Fibroblast of the aortic adventitia (primary cell): ENCODE measurements around the gene MYH6. TPM values are rescaled to one million over a fixed set of nuclear protein-coding genes. Genes with fewer than 3 reads are reported as not detected.
"Not testable (repeated sequence)": the region's sequence is repeated elsewhere in the genome, so short reads cannot be mapped to it uniquely, and the experiment has no call there.

ENCODE experiments used
- DNase-seq: peaks from one replicate; pipeline ENCODE4 v3.0.0-alpha.2; 2010; ENCODE audit warnings: low read depth
- H3K4me3 ChIP-seq: 2 replicates; pipeline ENCODE4 v1.5.1; 2011; ENCODE audit warnings: low read depth, mild to moderate bottlenecking, control low read depth, low read length, moderate library complexity
- CTCF ChIP-seq: IDR thresholded peaks from 2 replicates; pipeline ENCODE4 v1.5.1; 2011; ENCODE audit warnings: mild to moderate bottlenecking, low read length, control low read depth, inconsistent platforms; ENCODE audit not compliant: insufficient read depth
- total RNA-seq: library from RNA; depleted of rRNA; stranded (reverse); fragments of >200 nt; gene quantifications from 2 replicates; pipeline ENCODE4 v1.2.3, GENCODE V29; 2012; ENCODE audit warnings: low replicate concordance

MYH6 gene
- total RNA-seq, 1 donor = not detected

GRCh38 chr14:23396126-23396525 is 11.9 kb downstream of the MYH6 start:
- TF ChIP-seq CTCF = no peak

GRCh38 chr14:23392613-23393012 is 15.5 kb downstream of the MYH6 start:
- no peak for DNase-seq
- TF ChIP-seq CTCF = no peak
- no peak overlapping the region for H3K4me3 ChIP-seq

More at GRCh38 chr14:23396126-23396525, 11.9 kb downstream of the MYH6 start:
- H3K4me3 ChIP-seq = no peak overlapping the region
- no peak for DNase-seq

DNA sequence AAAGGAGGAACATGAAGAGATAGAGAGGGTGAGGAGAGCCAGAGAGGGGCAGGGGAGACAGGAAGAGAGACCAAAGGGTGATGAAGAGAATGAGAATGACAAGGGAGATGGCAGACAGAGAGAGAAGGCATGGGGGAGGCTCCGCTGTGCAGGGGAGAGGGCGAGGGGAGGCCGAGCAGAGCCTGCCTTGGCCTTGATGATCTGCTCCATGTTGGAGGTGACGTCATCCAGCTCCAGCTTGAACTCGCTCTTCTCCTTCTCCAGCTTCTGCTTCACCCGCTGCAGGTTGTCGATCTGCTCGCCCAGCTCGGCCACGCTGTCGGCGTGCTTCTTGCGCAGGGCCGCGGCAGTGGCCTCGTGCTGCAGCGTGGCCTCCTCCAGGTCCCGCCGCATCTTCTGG is 18.2 kb downstream of the MYH6 start:
- H3K4me3 ChIP-seq, DNase-seq: not testable (repeated sequence)

DNA sequence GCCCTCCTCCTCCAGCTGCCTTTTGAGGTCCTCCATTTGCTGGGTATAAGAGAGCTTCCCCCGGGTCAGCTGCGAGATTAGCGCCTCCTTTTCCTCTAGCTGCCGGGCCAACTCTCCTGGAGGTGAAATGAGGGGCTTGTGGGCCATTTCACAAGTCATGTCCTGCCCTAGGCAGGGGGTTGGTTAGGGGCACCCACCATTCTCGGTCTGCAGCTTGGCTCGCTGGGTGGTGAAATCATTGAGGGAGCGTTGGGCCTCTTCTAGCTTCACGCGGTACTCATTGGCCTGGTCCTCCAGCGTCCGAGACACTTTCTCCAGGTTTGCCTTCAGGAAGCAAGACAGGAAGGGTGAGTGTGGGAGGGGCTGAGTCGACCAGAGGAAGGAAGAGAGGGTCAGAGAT is 18.7 kb downstream of the MYH6 start:
- H3K4me3 ChIP-seq = no peak overlapping the region
- no peak for TF ChIP-seq CTCF
- DNase-seq = no peak

DNA sequence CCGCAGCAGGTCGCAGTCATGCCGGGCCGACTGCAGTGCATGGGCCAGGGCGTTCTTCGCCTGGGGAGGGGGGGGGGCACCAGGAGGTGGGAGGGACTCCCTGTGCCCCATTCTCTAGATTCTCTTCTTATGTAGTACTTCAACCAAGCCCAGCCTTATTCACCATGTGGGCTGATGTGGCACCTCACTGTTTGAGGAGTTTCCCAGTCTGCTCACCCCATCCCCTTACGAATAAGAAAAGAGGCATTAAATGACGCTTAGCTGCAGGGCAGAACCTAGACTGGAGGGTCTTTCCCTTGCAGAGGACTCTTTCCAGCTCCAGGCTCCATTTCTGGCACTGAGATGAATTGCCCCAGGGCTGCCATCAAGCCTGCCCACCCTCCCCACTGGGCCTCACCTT is 19.1 kb downstream of the MYH6 start:
- DNase-seq = no peak
- no peak for TF ChIP-seq CTCF
- no peak overlapping the region for H3K4me3 ChIP-seq

DNA sequence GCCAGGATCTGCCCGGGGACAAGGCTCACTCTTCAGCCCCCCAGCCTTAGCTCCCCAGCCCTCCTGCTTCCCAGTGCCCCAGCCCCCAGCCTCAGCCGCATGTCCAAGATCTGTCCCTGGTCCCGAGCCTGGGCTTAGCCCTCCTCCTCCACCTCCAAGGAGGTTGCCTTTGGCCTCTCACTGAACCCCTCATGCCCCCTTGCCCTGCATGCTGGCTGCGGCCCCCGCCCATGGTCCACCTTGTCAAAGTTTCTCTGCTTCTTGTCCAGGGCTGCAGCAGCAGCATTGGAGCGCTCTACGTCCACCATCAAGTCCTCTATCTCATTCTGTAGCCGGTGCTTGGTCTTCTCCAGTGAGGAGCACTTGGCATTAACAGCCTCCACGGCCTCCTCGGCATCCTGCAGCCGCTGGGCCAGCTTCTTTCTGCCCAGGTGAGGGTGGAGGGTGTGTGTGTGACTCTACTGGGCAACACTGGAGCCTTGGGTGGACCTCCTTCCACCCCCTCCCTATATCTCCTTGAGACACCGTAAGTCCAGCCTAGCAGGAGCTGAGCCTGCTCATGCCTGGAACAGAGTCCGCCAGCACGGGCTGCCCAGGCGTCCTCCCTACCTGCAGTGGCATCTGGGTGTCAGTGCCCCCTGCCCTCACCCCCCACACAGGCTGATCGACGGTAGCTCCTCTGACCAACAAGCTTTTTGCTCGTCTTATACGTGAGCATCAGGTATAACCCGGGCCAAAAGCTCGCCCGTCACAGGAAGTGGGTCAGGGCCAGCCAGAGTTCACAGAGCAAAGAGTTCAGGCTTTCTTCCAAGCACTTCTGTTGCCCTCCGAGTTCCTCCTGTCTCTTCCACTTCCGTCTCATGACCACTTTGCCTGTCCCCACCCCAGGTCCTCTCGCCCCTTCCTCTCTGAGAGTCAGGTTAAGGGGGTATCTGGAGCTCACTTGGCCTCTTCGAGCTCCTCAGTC is 19.9 kb downstream of the MYH6 start:
- TF ChIP-seq CTCF = no peak
- no peak for DNase-seq
- H3K4me3 ChIP-seq = no peak overlapping the region

DNA sequence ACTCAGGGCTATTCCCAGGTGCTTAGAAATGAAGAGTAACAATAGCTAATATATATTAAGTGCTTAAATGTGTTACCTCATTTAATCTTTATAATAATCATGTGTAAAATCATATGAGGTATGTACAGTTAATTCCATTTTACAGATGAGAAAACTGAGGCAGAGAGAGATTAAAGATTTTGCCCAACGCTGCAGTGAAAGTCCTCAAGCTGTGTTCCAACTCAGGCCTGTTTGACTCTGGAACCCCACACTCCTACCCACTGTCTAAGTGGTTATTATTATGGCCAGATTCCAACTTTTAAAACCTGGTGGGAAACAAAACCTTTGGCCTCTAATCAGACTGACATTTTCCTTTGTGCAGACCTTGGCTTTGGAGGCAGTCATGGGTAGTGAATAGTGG is 21.1 kb downstream of the MYH6 start:
- no peak for DNase-seq
- no peak overlapping the region for H3K4me3 ChIP-seq
- no peak for TF ChIP-seq CTCF

- not testable (repeated sequence) for DNase-seq, H3K4me3 ChIP-seq
Observed at GRCh38 chr14:23386266-23386657, 21.8 kb downstream of the MYH6 start.
